GM06990 (cell line): Measurements from ENCODE around the gene ELMO1.

ENCODE experiments used
- DNase-seq: peaks from one replicate; pipeline ENCODE4 v3.0.0-alpha.2; 2011; ENCODE audit not compliant: insufficient read length; ENCODE audit errors: extremely low read depth
- H3K27me3 ChIP-seq: replicated peaks from 2 replicates; pipeline ENCODE4 v1.6.0; 2011; ENCODE audit warnings: low read length; ENCODE audit not compliant: control insufficient read depth, insufficient read depth
- H3K36me3 ChIP-seq: 2 replicates; pipeline ENCODE4 v1.5.1; 2011; ENCODE audit warnings: low read length; ENCODE audit not compliant: control insufficient read depth, insufficient read depth
- H3K4me3 ChIP-seq: replicated peaks from 2 replicates; pipeline ENCODE4 v1.5.1; 2011; ENCODE audit warnings: low read depth, mild to moderate bottlenecking, control low read depth, low read length
- CTCF ChIP-seq: IDR thresholded peaks from 2 replicates; pipeline ENCODE4 v1.5.1; 2011; ENCODE audit warnings: low read length, control low read depth, mild to moderate bottlenecking, inconsistent platforms; ENCODE audit not compliant: insufficient read depth, poor library complexity, severe bottlenecking

ELMO1 gene

DNA sequence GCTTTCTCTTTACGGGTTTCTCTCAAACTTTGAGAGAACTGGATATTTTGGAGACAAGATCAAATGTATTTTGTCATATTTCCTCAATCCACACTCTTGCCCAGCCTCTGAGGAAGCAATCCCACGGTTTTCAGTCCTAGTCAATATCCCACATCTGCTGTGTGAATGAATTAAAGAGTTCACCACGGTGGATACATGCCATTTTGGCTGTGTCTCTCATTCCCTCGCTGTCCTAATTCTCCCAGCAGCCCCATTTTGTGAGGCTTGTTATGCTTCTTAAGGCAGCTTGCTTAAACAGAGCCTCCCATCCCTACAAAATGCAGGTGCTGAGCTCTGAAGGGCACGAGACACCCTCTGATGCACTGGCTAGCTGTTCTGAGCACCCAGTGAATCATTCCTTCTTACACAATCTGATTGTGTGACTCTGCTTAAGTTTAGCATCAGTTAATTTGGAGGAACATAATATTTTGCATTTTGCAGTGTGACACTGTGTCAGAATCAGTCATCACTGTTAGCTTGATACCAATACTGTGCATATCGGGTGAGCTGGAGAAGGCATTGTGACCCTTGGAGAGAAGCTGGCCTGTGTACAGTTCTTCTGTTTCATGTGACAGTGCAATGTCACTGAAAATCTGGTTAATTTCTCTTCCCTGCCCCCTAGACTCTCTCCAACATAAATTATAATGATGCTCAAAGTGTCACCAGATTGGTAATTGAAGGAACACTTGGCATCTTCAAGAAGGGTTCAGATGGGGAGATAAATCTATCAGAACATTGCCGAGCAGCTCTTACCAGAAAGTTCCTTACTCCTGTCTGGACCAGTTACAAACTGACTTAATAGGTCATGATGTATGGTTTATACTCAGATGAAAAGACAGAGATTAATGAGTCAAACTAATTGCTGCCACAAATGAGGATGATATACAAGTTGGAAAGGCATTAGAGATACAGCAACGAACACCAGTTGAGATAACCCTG, 620.6 kb downstream of the ELMO1 start:
- TF ChIP-seq CTCF, result no peak
- H3K27me3 ChIP-seq, result no peaks in the 10 kb centered on the region; the same call in none of the 2 replicates
- H3K4me3 ChIP-seq, result no peak overlapping the region
- H3K36me3 ChIP-seq, result no peaks in the 10 kb centered on the region
- no peak for DNase-seq

GRCh38 chr7:36825501-36825900, 623.2 kb downstream of the ELMO1 start:
- no peak overlapping the region for H3K4me3 ChIP-seq
- no peaks in the 10 kb centered on the region; the same call in 1 of the 2 replicates for H3K27me3 ChIP-seq
- H3K36me3 ChIP-seq, result no peaks in the 10 kb centered on the region
- DNase-seq, result no peak
- TF ChIP-seq CTCF, result no peak

DNA sequence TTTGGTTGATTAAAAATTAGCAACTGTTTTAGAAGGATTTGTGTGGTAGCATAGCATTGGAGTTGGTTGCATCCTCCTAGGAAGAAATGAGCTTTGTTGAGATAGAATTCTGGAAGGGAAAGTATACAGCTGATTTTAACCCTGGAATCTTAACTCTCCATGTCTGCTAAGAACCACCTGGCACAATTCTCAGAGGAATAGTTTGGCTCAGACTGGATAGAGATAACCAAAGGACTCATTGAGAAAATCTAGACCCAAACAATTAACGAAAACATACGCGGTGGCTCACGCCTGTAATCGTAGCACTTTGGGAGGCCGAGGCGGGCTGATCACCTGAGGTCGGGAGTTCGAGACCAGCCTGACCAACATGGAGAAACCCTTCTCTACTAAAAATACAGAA, 625.3 kb downstream of the ELMO1 start:
- Histone ChIP-seq H3K27me3 (no peaks in the 10 kb centered on the region; the same call in 1 of the 2 replicates), H3K4me3 (no peak overlapping the region), H3K36me3 (no peaks in the 10 kb centered on the region)
- no peak for DNase-seq
- no peak for TF ChIP-seq CTCF

GRCh38 chr7:36821617-36822016, 627.0 kb downstream of the ELMO1 start:
- TF ChIP-seq CTCF, result no peak
- no peaks in the 10 kb centered on the region for H3K36me3 ChIP-seq
- no peaks in the 10 kb centered on the region for H3K27me3 ChIP-seq
- H3K4me3 ChIP-seq, result no peak overlapping the region
- no peak for DNase-seq

GRCh38 chr7:36820527-36821170, 628.0 kb downstream of the ELMO1 start:
- no peak for DNase-seq
- Histone ChIP-seq H3K27me3 (no peaks in the 10 kb centered on the region), H3K4me3 (no peak overlapping the region), H3K36me3 (no peaks in the 10 kb centered on the region)
- no peak for TF ChIP-seq CTCF
